Measurements from ENCODE around the gene SEC23A. TPM values are rescaled to one million over a fixed set of nuclear protein-coding genes. Genes with fewer than 3 reads are reported as not detected.
"Not testable (repeated sequence)": the region's sequence is repeated elsewhere in the genome, so short reads cannot be mapped to it uniquely, and the experiment has no call there.

The SEC23A gene
- total RNA-seq, 4 donors from 2014 or later = 59.4 to 77.9 (median 67.4) TPM

GRCh38 chr14:39014460-39014859 is 88.6 kb downstream of the SEC23A start:
- H3K4me3 ChIP-seq (replicated peaks in 1 of 3) = no peak overlapping the region
- intact Hi-C loops (cut with DNase I) = loop anchor here (10.0 kb wide), 2 partner anchors 150 to 290 kb away; no protein-coding TSS in a partner anchor
- 62 to 86% methylated on average over 1 of the region's 1 CpG for WGBS, 2 donors
- H3K36me3 ChIP-seq = no peaks in the 10 kb centered on the region
- H3K4me1 ChIP-seq = no peaks in the 10 kb centered on the region
- TF ChIP-seq CTCF (IDR thresholded peaks at IDR 0.05) = no peak
- TF ChIP-seq POLR2A (IDR thresholded peaks at IDR 0.05) = no peak
- DNase-seq = no peak
- H3K27ac ChIP-seq = no peak overlapping the region
- H3K9me3 ChIP-seq = no peaks in the 10 kb centered on the region
- no peaks in the 10 kb centered on the region for H3K27me3 ChIP-seq

GRCh38 chr14:39008965-39009364 is 94.1 kb downstream of the SEC23A start:
- H3K9me3 ChIP-seq; H3K4me3 ChIP-seq (replicated peaks in 1 of 3); H3K4me1 ChIP-seq; H3K27ac ChIP-seq; H3K27me3 ChIP-seq; intact Hi-C loops (cut with DNase I); DNase-seq; H3K36me3 ChIP-seq: not testable (repeated sequence)
- WGBS, 2 donors = 85 to 88% methylated on average over 1 of the region's 1 CpG

GRCh38 chr14:39006721-39007410 is 96.2 kb downstream of the SEC23A start:
- H3K4me1 ChIP-seq = no peaks in the 10 kb centered on the region
- no peaks in the 10 kb centered on the region for H3K36me3 ChIP-seq
- H3K27ac ChIP-seq = no peak overlapping the region
- H3K9me3 ChIP-seq = no peaks in the 10 kb centered on the region
- intact Hi-C loops (cut with DNase I) = no loop called here
- H3K4me3 ChIP-seq (replicated peaks in 1 of 3) = no peak overlapping the region
- H3K27me3 ChIP-seq = no peaks in the 10 kb centered on the region
- no peak for TF ChIP-seq POLR2A (IDR thresholded peaks at IDR 0.05)
- no peak for TF ChIP-seq CTCF (IDR thresholded peaks at IDR 0.05)
- WGBS, 2 donors = 86 to 87% methylated on average over 4 of the region's 4 CpGs
- DNase-seq = no peak

- no peaks in the 10 kb centered on the region for H3K27me3 ChIP-seq
- intact Hi-C loops (cut with DNase I) = no loop called here
- H3K36me3 ChIP-seq = no peaks in the 10 kb centered on the region
- no peaks in the 10 kb centered on the region for H3K9me3 ChIP-seq
- no peak overlapping the region for H3K27ac ChIP-seq
- TF ChIP-seq CTCF (IDR thresholded peaks at IDR 0.05) (no peak), POLR2A (IDR thresholded peaks at IDR 0.05) (no peak)
- 92% methylated on average over 8 of the region's 8 CpGs for WGBS, 2 donors
- H3K4me1 ChIP-seq = no peaks in the 10 kb centered on the region
- no peak overlapping the region for H3K4me3 ChIP-seq (replicated peaks in 1 of 3)
- DNase-seq = no peak
Measured at GRCh38 chr14:39005044-39005880, 97.8 kb downstream of the SEC23A start.

GRCh38 chr14:38999949-39000348 is 103.1 kb downstream of the SEC23A start:
- no peak for TF ChIP-seq POLR2A (IDR thresholded peaks at IDR 0.05)
- TF ChIP-seq CTCF (IDR thresholded peaks at IDR 0.05) = no peak
- intact Hi-C loops (cut with DNase I) = no loop called here
- WGBS, 2 donors = 97% methylated on average over 1 of the region's 1 CpG

More at GRCh38 chr14:38999949-39000348, 103.1 kb downstream of the SEC23A start:
- Histone ChIP-seq H3K36me3 (no peaks in the 10 kb centered on the region), H3K9me3 (no peaks in the 10 kb centered on the region), H3K4me3 (replicated peaks in 1 of 3) (no peak overlapping the region), H3K4me1 (no peaks in the 10 kb centered on the region), H3K27ac (no peak overlapping the region), H3K27me3 (no peaks in the 10 kb centered on the region)
- DNase-seq = no peak
